ENCODE results near the gene GPSM1. TPM values are rescaled to one million over a fixed set of nuclear protein-coding genes. Genes with fewer than 3 reads are reported as not detected.
A peak's percentile ranks its signal among the peaks of the same experiment; 100 is the strongest.

GPSM1 gene
- total RNA-seq, 2 donors from 2014 or later = 15.8 to 23.1 TPM

DNA sequence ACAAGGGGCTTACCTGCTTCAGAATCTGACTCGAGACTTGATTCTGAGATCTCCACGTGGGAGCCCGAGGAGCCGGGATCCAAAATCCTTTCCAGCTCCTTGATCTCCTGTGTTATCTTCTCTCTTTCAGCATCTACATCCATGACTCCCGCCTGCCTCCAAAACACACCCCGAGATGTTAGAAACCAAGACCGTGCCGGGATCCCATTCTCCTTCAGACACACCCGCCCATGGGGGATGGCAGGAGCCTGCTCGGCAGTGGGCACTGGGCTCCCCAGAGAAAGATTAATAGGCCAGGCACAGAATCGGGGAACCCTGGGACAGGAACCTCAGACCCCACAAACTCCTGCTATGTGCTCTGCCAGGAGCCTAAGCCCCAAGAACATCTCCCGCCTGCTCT is 70.9 kb downstream of the GPSM1 start:
- 86 to 91% methylated on average over 11 to 12 of the region's 12 CpGs for whole genome bisulfite sequencing, 2 donors
- ATAC-seq (no peak), DNase-seq (no peak)
- Histone ChIP-seq H3K36me3 (replicated peaks in 1 of 2; ENCODE audit: insufficient read depth in 1 of 2, low read depth in 2 of 2) (peaks cover 0 to 29% of the 10 kb centered on the region in 2 donors), H3K27me3 (no peaks in the 10 kb centered on the region), H3K4me3 (no peak overlapping the region), H3K4me1 (peaks cover 26% of the 10 kb centered on the region), H3K9me3 (no peaks in the 10 kb centered on the region), H3K27ac (no peak overlapping the region)
- intact Hi-C loops (cut with DNase I) = no loop called here
- TF ChIP-seq, protein P1, sequence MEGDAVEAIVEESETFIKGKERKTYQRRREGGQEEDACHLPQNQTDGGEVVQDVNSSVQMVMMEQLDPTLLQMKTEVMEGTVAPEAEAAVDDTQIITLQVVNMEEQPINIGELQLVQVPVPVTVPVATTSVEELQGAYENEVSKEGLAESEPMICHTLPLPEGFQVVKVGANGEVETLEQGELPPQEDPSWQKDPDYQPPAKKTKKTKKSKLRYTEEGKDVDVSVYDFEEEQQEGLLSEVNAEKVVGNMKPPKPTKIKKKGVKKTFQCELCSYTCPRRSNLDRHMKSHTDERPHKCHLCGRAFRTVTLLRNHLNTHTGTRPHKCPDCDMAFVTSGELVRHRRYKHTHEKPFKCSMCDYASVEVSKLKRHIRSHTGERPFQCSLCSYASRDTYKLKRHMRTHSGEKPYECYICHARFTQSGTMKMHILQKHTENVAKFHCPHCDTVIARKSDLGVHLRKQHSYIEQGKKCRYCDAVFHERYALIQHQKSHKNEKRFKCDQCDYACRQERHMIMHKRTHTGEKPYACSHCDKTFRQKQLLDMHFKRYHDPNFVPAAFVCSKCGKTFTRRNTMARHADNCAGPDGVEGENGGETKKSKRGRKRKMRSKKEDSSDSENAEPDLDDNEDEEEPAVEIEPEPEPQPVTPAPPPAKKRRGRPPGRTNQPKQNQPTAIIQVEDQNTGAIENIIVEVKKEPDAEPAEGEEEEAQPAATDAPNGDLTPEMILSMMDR (IDR thresholded peaks at IDR 0.05) = no peak
- no peak for TF ChIP-seq POLR2A (IDR thresholded peaks at IDR 0.05)

DNA sequence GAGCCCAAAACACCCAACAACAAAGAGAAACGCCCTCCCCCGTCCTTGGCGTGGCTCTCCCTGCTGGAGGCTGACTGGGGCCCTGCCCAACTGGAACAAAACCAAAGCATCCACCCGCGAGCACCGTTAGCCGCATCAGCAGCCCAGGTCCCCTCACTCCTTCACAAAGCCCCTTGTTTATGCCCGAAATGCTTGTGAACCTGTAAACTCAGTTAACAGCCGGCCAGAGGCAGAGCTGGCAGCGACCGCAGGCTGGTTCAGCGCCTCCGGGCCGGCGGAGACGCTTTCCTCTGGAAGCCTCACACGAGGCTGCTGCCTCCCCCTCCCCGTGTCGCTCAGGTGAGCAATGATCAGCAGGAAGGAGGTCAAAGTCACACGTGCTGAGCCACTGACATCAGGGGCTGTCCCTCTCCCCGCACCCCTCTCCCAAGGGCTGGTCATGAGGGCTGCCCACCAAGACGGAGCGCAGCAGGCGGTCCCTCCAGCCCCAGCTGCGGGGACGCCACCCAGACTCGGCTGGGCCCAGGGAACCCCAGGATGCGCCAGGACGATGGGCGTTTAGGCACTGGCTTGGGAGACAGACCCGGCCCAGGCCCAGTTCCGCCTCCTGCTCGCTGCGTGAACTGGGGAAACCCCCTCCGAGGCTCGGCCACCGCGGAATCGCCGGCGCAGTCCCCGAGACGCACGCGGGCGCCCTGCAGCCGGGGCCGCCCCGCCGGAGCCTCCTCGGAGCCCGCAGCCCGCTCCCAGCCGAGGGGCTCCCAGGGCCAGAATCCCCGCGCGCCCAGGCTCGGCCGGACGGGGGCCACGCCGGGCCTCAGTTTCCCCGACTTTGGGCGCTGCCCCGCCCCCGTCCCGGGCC is 72.1 kb downstream of the GPSM1 start:
- TF ChIP-seq, protein P1 (IDR thresholded peaks at IDR 0.05) = no peak
- TF ChIP-seq POLR2A (IDR thresholded peaks at IDR 0.05) = no peak
- peak overlapping the region; percentile 63 to 98 for H3K4me3 ChIP-seq
- peaks cover 26% of the 10 kb centered on the region for H3K4me1 ChIP-seq
- WGBS, 2 donors = 1 to 4% methylated on average over 10 to 36 of the region's 67 CpGs
- H3K27me3 ChIP-seq = no peaks in the 10 kb centered on the region
- ATAC-seq = peak; percentile 13
- no peaks in the 10 kb centered on the region for H3K9me3 ChIP-seq
- H3K27ac ChIP-seq = peak overlapping the region in 3 of 4 donors; percentile 45 to 68 (median 46)
- peak in 3 of 4 donors; percentile 29 to 32 (median 31) for DNase-seq
- H3K36me3 ChIP-seq (replicated peaks in 1 of 2; ENCODE audit: insufficient read depth in 1 of 2, low read depth in 2 of 2) = peaks cover 0 to 21% of the 10 kb centered on the region in 2 donors
- intact Hi-C loops (cut with DNase I) = loop anchor here (5.0 kb wide), 2 partner anchors 62 to 82 kb away; no protein-coding TSS in a partner anchor

DNA sequence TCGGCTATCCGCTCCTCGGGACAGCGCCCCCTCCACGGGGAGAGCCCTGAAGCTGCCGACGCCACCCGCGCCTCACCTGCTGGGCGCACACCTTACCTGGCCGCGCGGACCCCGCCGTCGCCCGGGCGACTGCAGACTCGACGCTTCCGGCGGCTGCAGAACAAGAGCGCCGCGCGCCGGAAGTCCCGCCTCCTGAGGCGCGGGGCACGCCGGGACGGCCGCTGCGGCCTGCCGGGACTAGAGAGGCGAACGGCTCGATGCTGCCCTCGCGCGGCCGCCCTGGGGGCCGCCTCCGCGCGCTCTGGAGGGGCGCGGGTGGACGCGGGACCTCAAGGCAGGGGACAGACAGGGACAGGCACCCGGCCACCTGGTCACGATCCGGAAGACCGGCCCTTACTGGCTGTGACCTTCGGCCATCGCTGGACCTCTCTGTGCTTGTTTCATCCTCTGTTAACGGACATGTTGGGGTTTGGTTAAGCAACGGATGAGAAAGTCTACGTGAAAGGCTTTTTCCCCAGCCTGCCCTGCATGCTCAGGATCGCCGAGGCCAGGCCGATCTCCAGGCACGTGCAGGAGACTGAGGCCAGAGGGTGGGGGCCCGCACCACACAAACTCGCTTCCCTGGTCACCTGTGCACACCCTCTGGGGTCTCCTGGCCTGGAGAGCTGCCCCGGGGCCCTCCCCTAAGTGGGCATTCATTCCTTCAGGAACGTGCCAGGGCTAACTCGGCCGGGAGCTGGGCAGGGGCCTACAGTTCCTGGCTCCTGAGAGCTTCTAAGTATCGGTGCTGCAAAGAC is 72.9 kb downstream of the GPSM1 start, which contains the start of gene SNAPC4:
SNAPC4 (minus strand) TSS at position 133 of the 797 bp plus-strand sequence. CDS start 1,742 bp downstream, outside the sequence.
- no peaks in the 10 kb centered on the region for H3K9me3 ChIP-seq
- WGBS, 2 donors = 5 to 80% methylated on average over 1 to 46 of the region's 71 CpGs
- peak; percentile 86 to 89 (median 88) for DNase-seq
- H3K27me3 ChIP-seq = no peaks in the 10 kb centered on the region
- intact Hi-C loops (cut with DNase I) = loop anchor here (5.0 kb wide), 2 partner anchors 63 to 83 kb away; no protein-coding TSS in a partner anchor
- peak; percentile 61 to 72 (median 68) for TF ChIP-seq POLR2A (IDR thresholded peaks at IDR 0.05)
- TF ChIP-seq, protein P1 (IDR thresholded peaks at IDR 0.05) = peak; percentile 74 to 98 (median 97)
- H3K36me3 ChIP-seq (replicated peaks in 1 of 2; ENCODE audit: insufficient read depth in 1 of 2, low read depth in 2 of 2) = peaks cover 0 to 15% of the 10 kb centered on the region in 2 donors
- peak within 1 kb of the TSS in 3 of 4 donors; percentile 45 to 68 (median 46) for H3K27ac ChIP-seq
- H3K4me3 ChIP-seq = peak within 1 kb of the TSS; percentile 63 to 98
- peak; percentile 95 for ATAC-seq
- peaks cover 26% of the 10 kb centered on the region for H3K4me1 ChIP-seq

DNA sequence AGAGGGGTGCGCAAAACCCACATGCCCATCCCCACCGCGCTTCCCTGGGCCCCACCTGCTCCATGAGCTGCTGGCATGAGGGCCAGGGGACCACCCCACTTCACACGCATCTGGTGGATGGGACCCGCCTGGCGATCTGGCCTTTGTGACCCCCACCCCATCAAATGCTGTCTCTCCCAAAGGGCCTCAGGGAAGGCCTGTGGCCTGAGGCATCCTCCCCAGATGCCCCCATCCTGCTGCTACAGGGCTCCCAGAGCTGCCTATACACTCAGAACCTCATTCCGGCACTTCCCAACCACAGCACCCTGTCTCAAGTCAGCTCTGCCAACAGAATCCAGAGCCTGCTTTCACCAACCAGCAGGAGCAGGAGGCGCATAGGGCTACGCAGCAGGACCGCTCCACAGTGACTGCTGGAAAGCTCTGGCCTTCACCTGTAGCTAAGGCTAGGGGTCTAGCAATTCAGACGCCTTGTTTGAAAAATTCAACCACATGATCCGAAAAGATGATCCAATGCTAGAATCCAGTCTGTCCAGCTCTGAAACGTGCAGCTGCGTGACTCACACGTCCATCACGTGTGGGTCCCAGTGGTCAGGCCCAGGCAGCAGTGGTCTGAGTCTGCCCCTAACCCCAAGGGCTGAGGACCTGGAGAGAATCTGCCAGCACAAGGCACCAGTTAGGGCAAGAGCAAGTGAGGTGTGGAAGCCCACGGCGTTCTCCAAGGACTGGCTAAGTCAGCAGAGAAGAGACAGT is 74.0 kb downstream of the GPSM1 start:
- peaks cover 0 to 10% of the 10 kb centered on the region in 2 donors for H3K36me3 ChIP-seq (replicated peaks in 1 of 2; ENCODE audit: insufficient read depth in 1 of 2, low read depth in 2 of 2)
- H3K27ac ChIP-seq = no peak overlapping the region
- TF ChIP-seq, protein P1 (IDR thresholded peaks at IDR 0.05) = no peak
- TF ChIP-seq POLR2A (IDR thresholded peaks at IDR 0.05) = no peak
- no peak for DNase-seq
- H3K4me3 ChIP-seq = no peak overlapping the region
- WGBS, 2 donors = 75 to 84% methylated on average over 14 to 18 of the region's 18 CpGs
- H3K9me3 ChIP-seq = no peaks in the 10 kb centered on the region
- intact Hi-C loops (cut with DNase I) = loop anchor here (5.0 kb wide), 2 partner anchors 64 to 84 kb away; no protein-coding TSS in a partner anchor
- peaks cover 26% of the 10 kb centered on the region for H3K4me1 ChIP-seq
- no peak for ATAC-seq
- H3K27me3 ChIP-seq = no peaks in the 10 kb centered on the region
